Activated T-cell treated with anti-CD3 and anti-CD28 coated beads, Interleukin-2, amount 50 U/mL, for 4 hours (primary cell): ENCODE measurements around the gene POLE. TPM values are rescaled to one million over a fixed set of nuclear protein-coding genes. Genes with fewer than 3 reads are reported as not detected.
A peak's percentile ranks its signal among the peaks of the same experiment; 100 is the strongest.

Experiments used
- ATAC-seq, 2 donors: fragments of 200-7000 bp; cut with Tn5 transposase; one replicate each; pipeline ENCODE4 v1.10.0; 2021
- DNase-seq: peaks from one replicate; pipeline ENCODE4 v3.0.0-alpha.2; 2020
- H3K27me3 Mint-ChIP-seq: one replicate; pipeline ENCODE4 v1.8.0; 2021; ENCODE audit warnings: low read depth, mixed read lengths
- H3K36me3 Mint-ChIP-seq: one replicate; pipeline ENCODE4 v1.8.0; 2022; ENCODE audit warnings: mixed read lengths; ENCODE audit not compliant: insufficient read depth
- H3K4me1 Mint-ChIP-seq: one replicate; pipeline ENCODE4 v1.8.0; 2021; ENCODE audit warnings: low read depth, mixed read lengths
- H3K4me3 Mint-ChIP-seq: one replicate; pipeline ENCODE4 v1.8.0; 2021; ENCODE audit warnings: mild to moderate bottlenecking, moderate library complexity, mixed read lengths
- H3K9me3 Mint-ChIP-seq: one replicate; pipeline ENCODE4 v1.8.0; 2021; ENCODE audit warnings: mixed read lengths
- total RNA-seq, 3 donors: library from RNA; stranded (reverse); gene quantifications; one replicate each; pipeline ENCODE4 v1.2.1, GENCODE V29; 2021

The POLE gene
- total RNA-seq, 3 donors from 2014 or later: 98.4 to 110 (median 101) TPM

- DNase-seq: no peak
- ATAC-seq: no peak
- H3K36me3 Mint-ChIP-seq: peaks cover 41% of the 10 kb centered on the region
- H3K9me3 Mint-ChIP-seq: no peaks in the 10 kb centered on the region
- no peaks in the 10 kb centered on the region for H3K4me1 Mint-ChIP-seq
- no peak overlapping the region for H3K4me3 Mint-ChIP-seq
- H3K27me3 Mint-ChIP-seq: no peaks in the 10 kb centered on the region
These were observed 56.5 kb downstream of the POLE start for GRCh38 chr12:132630672-132631071.

DNA sequence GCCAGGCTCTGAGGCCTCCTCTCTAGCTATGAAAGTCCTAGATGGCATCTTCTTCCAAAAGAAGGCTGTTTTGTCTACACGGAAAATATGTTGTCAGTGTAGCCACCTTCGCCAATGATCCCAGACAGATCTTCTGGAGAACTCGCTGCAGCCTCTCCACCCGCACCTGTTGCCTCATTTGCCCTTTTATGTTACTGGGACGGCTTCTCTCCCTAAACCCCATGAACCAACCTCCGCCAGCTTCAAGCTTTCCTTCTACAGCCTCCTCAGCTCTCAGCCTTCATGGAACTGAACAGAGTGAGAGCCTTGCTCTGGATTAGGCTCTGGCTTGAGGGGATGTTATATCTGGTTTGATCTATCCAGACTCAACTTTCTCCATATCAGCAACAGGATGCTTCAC is 57.8 kb downstream of the POLE start:
- Mint-ChIP-seq H3K36me3 (peaks cover 38% of the 10 kb centered on the region), H3K4me3 (no peak overlapping the region), H3K4me1 (no peaks in the 10 kb centered on the region), H3K9me3 (no peaks in the 10 kb centered on the region), H3K27me3 (no peaks in the 10 kb centered on the region)
- no peak for DNase-seq
- ATAC-seq: no peak

GRCh38 chr12:132625731-132626430 is 61.3 kb downstream of the POLE start:
- peaks cover 26% of the 10 kb centered on the region for H3K36me3 Mint-ChIP-seq
- ATAC-seq: no peak
- no peaks in the 10 kb centered on the region for H3K27me3 Mint-ChIP-seq
- H3K4me1 Mint-ChIP-seq: peaks cover 3% of the 10 kb centered on the region
- H3K9me3 Mint-ChIP-seq: no peaks in the 10 kb centered on the region
- no peak for DNase-seq
- no peak overlapping the region for H3K4me3 Mint-ChIP-seq

DNA sequence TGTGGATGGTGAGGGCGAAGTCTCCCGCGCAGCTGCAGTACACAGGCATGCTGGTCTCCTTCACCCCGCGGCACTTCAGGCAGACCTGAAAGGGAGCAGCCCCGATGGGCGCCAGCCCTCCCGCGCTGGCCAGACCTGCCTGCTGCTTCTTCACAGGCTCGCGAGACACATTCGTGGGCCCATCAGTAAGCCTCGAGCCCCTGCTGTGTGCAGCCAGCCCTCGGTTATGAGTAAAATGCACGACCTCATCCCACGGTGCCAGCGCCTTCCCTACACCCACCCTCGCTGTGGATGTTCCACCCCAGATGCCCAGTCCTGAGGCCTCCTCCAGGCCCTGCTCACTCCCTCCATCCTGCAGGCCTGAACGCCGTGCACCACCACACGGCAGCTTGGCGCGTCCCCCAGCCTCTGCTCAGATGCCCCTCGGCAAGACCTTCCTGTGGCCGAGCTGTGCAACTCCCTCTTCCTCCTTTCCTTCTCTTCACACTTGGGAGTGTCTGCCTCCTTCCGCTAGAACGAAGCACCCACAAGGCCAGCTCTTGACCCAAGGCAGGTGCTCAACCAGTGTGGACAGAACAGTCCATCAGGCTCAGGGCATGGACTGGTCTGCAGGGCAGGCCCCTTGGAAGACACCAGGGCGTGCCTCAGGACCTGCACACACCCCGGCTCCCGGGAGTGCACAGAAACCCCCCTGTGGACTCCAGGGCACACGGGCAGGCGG is 62.1 kb downstream of the POLE start:
- Mint-ChIP-seq H3K4me1 (peaks cover 3% of the 10 kb centered on the region), H3K27me3 (peaks cover 4% of the 10 kb centered on the region), H3K36me3 (peaks cover 24% of the 10 kb centered on the region), H3K9me3 (no peaks in the 10 kb centered on the region), H3K4me3 (no peak overlapping the region)
- no peak for ATAC-seq
- DNase-seq: no peak

DNA sequence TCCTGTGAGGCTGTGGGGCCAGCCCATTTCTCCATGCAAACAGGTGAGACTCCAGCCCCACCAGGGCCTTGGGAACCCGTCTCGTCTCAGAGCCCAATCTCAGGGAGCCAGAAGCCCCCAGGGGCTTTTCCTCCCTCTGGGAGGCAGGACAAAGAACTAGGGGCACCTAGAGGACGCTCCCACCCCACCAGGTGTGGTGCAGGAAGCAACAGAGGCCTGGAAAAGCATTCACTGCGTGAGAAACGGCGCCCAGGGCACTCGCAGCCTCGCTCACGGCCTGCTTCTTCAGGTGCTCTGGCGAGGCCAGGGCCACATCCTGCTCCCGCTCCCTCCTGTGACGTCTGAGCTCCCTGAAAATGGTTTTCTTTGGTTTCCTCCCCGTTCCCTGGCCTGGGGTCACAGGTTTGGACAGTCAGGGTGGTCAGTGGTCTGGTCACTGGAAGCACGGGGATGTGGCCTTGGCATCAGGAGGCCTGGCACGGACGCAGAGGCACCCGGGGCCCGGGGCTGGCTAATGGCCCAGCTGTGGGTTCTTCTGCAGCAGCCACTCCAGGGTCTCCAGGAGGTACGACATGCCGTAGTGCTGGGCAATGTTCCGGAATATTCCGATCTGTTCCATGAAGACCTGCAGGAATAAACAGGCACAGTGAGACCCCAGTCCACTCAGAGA is 62.8 kb downstream of the POLE start:
- peaks cover 17% of the 10 kb centered on the region for H3K36me3 Mint-ChIP-seq
- H3K27me3 Mint-ChIP-seq: peaks cover 4% of the 10 kb centered on the region
- no peaks in the 10 kb centered on the region for H3K9me3 Mint-ChIP-seq
- no peak overlapping the region for H3K4me3 Mint-ChIP-seq
- H3K4me1 Mint-ChIP-seq: peaks cover 3% of the 10 kb centered on the region
- no peak for DNase-seq
- ATAC-seq: no peak

- peaks cover 3% of the 10 kb centered on the region for H3K4me1 Mint-ChIP-seq
These were observed 63.9 kb downstream of the POLE start for GRCh38 chr12:132623072-132623869.

DNA sequence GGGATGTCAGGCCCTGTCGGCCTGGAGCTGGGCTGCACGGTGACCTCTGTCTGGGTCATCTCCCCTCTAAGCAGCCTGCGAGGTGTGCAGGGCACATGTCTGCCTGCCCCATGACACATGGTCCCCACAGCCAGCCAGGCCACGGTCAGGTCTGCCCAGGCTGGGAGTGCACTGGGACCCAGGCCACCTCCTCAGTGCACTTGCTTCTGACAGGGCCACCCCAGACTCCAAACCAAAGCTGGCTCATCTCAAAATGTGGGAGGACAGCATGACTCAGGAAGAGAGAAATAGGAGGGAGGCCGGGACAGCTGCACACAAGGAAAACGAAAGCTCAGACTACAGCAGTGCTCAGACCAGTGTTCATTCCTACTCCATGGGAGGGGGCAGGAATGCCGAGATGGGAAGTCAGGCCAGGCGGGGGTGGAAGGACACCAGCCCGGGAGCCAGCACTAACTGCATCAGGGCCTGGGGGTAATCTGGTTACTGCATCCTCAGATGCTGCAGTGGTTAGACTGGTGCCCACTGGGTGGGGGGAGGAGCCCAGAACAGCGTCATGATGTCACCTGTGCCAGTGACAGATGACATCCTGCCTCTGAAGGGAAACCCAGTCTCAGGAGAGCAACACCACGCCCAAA is 64.6 kb downstream of the POLE start:
- H3K4me3 Mint-ChIP-seq: no peak overlapping the region
- ATAC-seq: peak in 1 of 2 donors; percentile 24
- no peaks in the 10 kb centered on the region for H3K9me3 Mint-ChIP-seq
- peaks cover 11% of the 10 kb centered on the region for H3K27me3 Mint-ChIP-seq
- peaks cover 5% of the 10 kb centered on the region for H3K4me1 Mint-ChIP-seq
- peaks cover 10% of the 10 kb centered on the region for H3K36me3 Mint-ChIP-seq
- DNase-seq: no peak

More at GRCh38 chr12:132623072-132623869, 63.9 kb downstream of the POLE start:
- H3K9me3 Mint-ChIP-seq: no peaks in the 10 kb centered on the region
- peaks cover 4% of the 10 kb centered on the region for H3K27me3 Mint-ChIP-seq
- DNase-seq (no peak), ATAC-seq (no peak)
- peaks cover 10% of the 10 kb centered on the region for H3K36me3 Mint-ChIP-seq
- H3K4me3 Mint-ChIP-seq: no peak overlapping the region

GRCh38 chr12:132621657-132622435 is 65.3 kb downstream of the POLE start:
- ATAC-seq (no peak), DNase-seq (no peak)
- no peaks in the 10 kb centered on the region for H3K9me3 Mint-ChIP-seq

GRCh38 chr12:132620899-132621656 is 66.1 kb downstream of the POLE start:
- no peaks in the 10 kb centered on the region for H3K9me3 Mint-ChIP-seq
- peaks cover 5% of the 10 kb centered on the region for H3K4me1 Mint-ChIP-seq
- H3K4me3 Mint-ChIP-seq: no peak overlapping the region
- peaks cover 6% of the 10 kb centered on the region for H3K36me3 Mint-ChIP-seq
- H3K27me3 Mint-ChIP-seq: peaks cover 23% of the 10 kb centered on the region
- ATAC-seq (no peak), DNase-seq (no peak)

More at GRCh38 chr12:132621657-132622435, 65.3 kb downstream of the POLE start:
- Mint-ChIP-seq H3K4me1 (peaks cover 5% of the 10 kb centered on the region), H3K4me3 (no peak overlapping the region), H3K27me3 (peaks cover 17% of the 10 kb centered on the region), H3K36me3 (peaks cover 10% of the 10 kb centered on the region)

DNA sequence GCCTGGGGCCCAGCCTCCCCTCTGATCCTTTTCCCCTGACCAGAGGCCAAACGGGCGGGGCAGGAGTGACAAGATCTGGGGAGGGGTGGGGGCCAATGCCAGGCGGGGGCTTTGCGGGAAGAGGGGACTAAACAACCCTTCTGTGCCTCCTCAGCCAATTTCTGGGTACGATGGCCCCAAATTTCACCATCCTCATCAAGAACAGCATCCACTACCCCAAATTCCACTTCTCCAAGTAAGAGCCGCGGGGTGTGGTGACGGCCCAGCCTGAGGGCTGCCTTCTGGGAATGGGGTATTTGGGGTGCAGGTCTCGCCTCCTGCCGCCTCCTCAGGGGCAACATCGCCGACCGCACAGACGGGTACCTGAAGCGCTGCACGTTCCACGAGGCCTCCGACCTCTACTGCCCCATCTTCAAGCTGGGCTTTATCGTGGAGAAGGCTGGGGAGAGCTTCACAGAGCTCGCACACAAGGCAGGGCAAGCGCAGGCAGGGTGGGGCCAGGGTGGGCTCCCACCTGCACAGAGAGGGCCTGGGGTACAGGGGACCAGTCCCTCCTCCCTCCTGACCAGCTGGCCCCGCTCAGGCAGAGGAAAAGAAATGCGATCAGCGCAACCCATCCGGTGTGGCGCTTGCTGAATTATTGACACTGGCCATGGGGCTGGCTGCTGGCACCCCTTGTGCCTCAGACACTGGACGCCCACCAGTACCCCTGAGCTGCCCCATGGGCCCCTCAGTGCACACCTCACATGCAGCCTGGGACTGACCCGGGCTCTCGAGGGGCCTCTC is 66.8 kb downstream of the POLE start:
- no peak for DNase-seq

DNA sequence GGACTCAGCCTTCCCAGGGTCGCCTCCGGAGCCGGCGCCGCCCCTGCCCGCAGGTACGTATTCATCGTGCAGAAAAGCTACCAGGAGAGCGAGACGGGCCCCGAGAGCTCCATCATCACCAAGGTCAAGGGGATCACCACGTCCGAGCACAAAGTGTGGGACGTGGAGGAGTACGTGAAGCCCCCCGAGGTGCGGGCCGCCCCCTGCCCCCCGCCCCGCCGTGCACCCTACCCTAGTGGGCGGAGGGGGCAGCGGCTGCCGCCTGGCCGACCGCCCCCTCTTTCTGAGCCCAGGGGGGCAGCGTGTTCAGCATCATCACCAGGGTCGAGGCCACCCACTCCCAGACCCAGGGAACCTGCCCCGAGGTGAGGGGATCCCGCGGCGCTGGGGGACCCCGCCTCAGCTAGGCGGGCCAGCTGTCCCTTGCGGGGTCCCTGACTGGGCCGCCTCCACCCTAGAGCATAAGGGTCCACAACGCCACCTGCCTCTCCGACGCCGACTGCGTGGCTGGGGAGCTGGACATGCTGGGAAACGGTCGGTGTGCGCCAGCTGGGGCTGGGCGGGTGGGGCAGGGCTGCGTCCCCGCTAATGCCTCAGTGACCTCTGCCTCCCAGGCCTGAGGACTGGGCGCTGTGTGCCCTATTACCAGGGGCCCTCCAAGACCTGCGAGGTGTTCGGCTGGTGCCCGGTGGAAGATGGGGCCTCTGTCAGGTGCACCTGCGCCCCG is 67.6 kb downstream of the POLE start:
- ATAC-seq (no peak), DNase-seq (no peak)
- peaks cover 8% of the 10 kb centered on the region for H3K4me1 Mint-ChIP-seq
- H3K27me3 Mint-ChIP-seq: peaks cover 36% of the 10 kb centered on the region
- H3K36me3 Mint-ChIP-seq: peaks cover 2% of the 10 kb centered on the region
- no peak overlapping the region for H3K4me3 Mint-ChIP-seq
- no peaks in the 10 kb centered on the region for H3K9me3 Mint-ChIP-seq

More for the DNA sequence above, 66.8 kb downstream of the POLE start:
- Mint-ChIP-seq H3K36me3 (peaks cover 6% of the 10 kb centered on the region), H3K9me3 (no peaks in the 10 kb centered on the region), H3K4me1 (peaks cover 5% of the 10 kb centered on the region), H3K4me3 (no peak overlapping the region), H3K27me3 (peaks cover 30% of the 10 kb centered on the region)
- no peak for ATAC-seq

DNA sequence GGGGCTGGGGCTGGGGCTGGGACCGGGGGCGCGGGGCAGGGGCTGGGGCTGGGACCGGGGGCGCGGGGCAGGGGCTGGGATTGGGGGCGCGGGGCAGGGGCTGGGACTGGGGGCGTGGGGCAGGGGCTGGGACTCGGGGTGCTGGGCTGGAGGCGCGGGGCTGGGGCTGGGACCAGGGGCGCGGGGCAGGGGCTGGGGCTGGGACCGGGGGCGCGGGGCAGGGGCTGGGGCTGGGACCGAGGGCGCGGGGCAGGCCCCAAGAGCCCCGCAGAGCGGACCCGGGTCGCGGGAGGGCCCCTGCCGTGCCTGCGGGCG is 68.1 kb downstream of the POLE start:
- Mint-ChIP-seq H3K9me3 (no peaks in the 10 kb centered on the region), H3K4me1 (peaks cover 8% of the 10 kb centered on the region), H3K36me3 (peaks cover 2% of the 10 kb centered on the region), H3K27me3 (peaks cover 36% of the 10 kb centered on the region), H3K4me3 (no peak overlapping the region)
- no peak for DNase-seq
- ATAC-seq: no peak
